ENCODE data around the gene OR4D9.
A peak's percentile ranks its signal among the peaks of the same experiment; 100 is the strongest.
"Not testable (repeated sequence)": the region's sequence is repeated elsewhere in the genome, so short reads cannot be mapped to it uniquely, and the experiment has no call there.

Gene OR4D9

DNA sequence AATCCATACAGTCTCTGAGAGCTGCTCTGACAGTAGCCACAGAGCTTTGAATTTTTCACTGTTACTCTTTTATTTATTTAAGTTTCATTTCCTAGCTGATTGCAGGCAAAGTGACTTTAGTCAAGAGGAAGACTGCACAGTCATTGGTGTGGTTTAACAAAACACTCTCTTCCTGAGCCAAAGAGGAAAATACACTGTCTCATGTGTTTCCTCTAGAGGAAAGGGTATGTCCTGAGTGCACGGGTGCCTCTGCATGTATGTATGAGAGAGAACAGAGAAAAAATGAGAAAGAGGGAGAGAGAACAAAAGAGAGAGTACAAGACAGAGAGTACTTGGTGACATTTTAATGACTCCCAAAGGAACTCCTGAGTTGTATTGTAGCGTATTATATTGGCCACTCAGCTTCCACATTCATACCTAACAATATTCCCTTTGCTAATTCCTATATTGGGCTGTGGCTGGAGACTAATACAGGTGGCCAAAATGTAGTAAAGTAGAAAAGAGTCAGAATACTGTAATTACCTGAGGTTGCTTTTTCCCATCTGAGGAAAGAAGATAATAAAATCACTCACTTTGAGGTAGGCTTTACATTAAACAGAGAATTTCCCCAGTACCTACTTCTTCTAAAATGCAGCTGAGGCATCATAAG is at the start of gene OR4D9:
TSS of gene OR4D9 (plus strand) at position 599 of the 649 bp plus-strand sequence. CDS start 3,374 bp downstream, outside the sequence.
- no peak for DNase-seq

DNA sequence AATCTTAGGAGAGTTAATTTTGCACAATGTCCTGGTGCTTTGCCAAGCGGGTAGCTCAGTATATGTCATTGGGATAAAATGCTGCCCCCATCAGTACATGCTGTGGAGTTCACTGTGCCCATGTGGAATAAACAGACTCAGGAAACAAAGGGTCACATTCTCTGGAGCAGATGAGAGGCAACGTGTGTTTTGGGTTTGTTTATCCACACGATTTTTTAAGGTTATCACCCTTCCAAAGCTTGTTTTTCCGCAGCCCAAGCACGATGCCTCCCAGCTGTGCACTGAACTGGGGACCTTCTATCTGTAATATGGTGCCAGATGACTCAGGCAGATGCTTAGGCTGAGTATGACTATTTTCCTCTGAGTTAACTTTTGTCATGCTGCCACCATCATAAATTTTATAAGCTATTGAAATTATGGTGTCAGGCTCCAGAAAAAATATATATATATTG is 48.1 kb upstream of the OR4D9 start:
- no peak for DNase-seq

DNA sequence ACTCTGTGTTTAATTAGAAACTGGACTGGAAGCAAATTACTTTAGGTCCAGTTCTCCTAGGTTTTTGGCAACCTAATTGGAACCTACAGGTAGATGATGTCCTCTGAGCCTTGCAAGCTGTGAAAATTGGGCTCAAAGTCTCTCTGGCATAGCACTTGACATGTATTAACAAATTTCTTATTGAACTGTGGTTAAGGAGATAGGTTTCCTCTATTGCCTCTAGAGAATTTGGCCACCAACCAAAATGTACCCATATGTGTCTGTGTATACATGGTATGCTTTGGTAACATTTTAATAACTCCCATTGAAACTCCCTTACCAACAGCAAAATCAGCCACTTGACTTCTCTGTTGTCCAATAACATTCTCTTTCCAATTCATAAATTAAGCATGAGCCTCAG is 38.3 kb upstream of the OR4D9 start, which contains the start of gene OR4D10:
TSS of gene OR4D10 (plus strand) at position 301 of the 400 bp plus-strand sequence. CDS start 4,115 bp downstream, outside the sequence.
- no peak for DNase-seq

DNA sequence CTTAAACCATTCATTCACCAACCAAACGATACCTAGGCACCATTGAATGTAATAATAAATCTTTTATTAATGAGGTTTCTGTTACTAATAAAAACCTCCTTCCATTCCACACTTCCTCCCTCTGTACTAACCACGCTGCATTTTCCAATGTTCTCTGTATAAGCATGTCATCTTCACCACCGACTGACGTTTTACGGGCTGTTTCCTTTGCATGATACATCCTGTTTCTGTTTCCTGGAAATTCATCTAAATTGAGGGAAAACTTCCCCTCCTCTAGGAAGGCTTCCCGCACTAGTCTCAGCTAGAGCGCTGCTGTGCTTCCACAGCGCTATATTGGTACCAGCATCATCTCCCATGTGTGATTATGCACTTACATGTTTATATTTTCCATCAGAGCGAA is 36.2 kb upstream of the OR4D9 start:
- DNase-seq: no peak

DNA sequence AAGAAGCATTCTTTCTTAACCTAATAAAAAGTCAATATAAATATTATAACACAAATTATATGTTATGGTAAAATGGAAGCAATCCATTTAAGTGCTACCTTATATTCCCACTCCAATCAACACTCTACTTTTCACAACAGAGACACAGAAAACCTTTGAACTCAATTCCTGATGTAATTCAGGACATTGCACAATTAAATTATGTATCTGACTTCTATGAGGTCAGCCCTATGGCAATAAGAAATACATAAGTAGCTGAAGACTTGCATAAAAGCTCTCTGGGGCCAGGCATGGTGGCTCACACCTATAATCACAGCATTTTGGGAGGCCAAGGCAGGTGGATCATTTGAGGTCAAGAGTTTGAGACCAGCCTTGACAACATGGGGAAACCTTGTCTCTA is 31.4 kb upstream of the OR4D9 start:
- DNase-seq: no peak

DNA sequence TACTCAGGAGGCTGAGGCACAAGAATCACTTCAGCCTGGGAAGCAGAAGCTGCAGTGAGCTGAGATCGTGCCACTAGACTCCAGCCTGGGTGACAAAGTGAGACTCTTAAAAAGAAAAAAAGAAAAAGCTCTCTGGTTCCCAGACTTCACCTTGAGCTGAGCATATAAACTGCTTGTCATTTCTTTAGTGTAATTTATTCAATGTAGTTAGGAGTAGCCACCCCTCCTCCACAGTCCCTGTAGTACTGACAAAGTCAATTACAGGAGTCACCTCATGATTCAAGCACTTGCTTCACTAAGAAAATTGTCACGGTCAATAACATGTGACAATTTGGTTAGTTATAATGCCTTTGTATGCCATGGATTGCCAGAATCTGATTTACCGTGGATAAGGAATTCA is 31.0 kb upstream of the OR4D9 start:
- DNase-seq: no peak

DNA sequence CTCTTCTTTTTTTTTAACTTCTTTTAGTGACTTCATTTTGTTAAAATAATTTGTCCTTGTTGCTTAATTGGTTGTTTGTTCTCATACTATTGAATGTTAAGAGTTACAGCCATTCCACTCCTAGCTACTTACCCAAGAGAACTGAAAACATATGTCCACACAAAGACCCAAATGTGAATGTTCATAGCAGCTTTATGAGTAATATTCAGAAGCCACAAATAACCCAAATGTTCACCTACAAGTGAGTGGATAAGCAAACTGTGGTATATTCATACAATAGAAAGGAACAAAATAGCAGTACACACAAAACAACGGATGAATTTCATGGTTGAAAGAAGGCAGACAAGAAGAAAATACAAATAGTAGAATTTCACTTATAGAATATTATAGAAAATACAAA is 9.4 kb upstream of the OR4D9 start:
- DNase-seq: no peak

DNA sequence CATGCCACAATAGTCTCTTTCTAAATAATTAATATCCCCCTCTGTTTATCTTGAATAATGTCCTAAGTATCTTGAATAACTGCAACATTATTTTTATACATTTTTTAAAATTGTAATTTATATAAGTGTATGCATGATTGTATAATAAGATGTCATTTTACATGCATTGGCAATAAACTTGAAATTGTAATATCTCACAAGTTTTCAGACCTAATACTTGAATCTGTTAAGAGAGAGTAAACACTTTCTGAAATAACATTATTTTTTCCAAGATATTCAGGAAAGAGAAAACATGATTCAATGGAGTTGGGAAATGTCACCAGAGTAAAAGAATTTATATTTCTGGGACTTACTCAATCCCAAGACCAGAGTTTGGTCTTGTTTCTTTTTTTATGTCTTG is 8.1 kb upstream of the OR4D9 start, which contains the start of gene OR4D11:
TSS of gene OR4D11 (plus strand) at position 301 of the 400 bp plus-strand sequence. CDS start at position 301, 0 bp downstream.
- no peak for DNase-seq

DNA sequence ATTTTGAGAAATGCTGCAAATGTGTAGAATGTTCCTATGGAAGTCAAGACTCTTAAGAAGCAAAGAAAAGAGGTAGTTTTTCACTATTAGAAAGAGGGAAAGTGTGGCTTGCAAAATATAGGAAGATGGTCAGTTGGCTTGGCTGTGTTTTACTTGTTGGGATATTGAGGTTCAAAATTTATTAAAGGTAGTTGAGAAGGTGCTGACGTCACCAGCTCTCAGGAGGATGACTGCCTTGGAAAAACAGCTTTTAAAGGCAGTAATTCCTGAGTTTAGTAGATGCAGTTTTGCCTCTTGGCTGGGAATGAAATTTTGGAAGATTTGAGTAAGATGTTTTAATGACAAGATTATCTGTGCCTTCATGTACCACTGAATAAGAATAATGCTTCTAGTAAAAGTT is 336 bp downstream of the OR4D9 start:
- no peak for DNase-seq

DNA sequence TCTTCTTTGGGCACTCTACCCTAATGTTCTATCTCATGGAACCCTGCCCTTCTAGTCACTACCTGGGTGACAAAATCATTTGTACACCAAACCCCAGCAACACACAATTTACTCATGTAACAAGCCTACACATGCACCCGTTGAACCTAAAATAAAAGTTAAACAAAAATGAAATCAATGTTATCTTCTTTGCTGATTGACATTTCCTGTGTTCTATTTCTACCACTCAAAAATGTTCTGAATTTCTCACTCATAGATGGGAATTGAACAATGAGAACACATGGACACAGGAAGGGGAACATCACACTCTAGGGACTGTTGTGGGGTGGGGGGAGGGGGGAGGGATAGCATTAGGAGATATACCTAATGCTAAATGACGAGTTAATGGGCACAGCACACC is 8.8 kb downstream of the OR4D9 start:
- DNase-seq: not testable (repeated sequence)

DNA sequence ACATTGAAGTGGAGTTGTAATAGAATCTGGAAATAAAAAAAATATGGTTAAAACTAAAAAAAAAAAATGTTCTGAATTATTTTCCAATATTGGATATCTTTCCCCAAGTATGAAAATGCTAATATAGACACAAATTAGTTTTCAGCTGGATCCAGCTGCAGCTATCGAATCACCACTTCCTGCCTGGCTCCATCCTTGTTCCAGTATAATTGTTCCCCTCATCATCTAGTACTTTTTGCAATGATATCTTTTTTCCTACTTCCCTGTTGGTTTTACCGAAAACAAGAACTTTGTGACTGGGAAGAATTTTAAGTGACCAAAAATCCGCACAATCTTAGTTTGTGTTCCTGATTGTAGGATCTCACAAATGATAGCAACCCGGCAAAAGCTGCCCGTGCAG is 9.4 kb downstream of the OR4D9 start:
- DNase-seq: no peak

DNA sequence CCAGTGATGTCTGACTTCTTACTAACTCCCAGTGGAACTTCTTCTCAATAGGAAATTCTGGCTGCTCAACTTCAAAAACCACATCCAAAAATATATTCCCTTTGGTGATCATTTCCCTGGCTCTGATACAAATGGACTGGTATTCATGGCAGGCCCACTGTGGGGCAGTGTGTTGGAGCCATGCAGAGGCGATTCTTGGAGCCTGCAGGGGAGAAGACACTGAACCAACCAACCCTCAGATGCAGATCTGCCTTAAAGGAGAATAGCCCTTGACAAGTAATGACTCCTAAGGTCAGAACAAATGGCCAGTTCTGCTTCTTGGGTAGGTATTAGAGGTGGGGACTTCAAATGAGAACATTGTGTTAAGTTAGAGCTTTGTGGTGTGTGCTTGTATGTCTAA is 12.2 kb downstream of the OR4D9 start:
- no peak for DNase-seq

DNA sequence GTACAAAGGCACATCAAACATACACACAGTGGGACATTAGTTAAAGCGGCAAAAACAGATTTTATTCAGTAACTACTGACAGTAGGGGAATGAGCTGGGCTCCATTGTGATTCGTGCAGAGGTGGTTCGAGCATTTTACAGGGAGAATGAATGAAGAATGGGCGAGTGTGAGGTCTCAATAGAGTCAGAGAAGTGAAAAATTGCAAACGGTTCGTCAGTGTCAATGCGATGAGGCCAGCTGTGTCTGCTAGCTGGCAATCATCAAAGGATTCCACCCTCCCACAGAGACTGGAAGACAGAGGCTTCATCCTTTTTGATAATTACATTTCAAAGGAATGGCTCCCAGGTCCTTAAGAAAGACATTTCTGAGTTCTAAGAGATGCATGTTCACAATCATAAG is 17.4 kb downstream of the OR4D9 start:
- no peak for DNase-seq

DNA sequence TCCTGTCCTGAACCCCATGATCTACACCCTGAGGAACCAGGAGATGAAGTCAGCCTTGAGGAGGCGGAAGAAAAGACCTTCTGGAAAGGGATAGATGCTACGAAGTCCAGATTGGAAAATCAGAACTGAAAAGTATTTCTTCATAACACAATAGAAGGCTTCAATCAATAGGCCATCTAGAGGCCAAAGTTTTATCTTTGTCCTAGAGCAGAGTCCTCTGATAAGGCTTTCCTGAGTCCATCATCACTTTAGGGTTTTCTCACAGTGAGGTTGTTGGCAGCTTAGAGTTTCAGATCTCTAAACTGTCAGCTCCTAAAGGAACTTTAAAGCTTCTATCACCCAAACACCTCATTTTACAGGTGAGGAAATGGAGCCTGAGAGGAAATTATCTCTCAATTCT is 21.3 kb downstream of the OR4D9 start:
- DNase-seq: no peak

DNA sequence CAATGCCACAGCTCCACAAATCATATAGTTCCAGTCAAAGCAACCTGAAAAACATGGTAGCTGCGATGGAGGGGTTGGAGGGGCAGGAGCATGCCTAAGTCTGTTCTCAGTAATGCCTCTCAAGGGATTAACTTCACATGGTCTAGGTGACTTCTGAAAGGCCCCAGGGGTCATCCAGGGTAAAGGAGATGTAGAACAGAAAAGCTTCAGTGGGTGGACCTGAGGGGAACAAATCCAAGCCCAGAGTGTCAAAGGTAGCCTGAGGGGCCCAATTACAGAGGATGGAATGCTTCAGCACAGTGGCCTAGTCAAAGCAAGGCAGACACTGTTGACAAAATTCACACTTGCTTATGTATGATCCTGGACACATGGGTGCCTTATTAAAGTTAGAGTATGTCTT is 23.3 kb downstream of the OR4D9 start:
- no peak for DNase-seq

DNA sequence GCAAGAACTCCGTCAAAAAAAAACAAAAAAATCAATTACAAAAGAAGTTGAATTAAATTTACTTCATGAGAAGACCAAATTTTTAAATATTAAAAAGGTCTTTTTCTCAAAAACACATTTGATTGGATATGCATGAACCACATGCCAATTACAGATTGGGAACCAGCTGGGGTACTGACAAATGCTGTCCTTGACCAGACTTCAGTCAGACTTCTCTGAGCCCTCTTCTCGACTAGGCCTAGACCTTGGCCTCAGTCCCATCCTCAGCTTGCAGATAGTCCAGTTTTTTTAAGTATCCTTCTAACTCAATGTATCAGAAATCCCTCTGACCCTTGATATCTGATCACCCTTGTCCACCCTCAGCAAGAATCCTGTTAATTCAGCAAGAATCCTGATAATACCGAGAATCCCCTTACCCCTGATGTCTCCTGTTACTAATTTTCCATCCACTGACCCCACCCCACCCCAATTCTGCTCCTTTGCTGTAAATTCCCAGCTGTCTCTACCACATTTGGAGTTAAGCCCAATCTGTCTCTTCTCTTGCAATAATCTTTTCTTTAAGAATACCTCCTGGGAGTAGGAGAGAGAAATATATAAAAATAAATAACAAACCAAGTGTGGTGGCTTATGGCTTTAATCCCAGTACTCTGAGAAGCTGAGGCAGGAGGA is 30.9 kb downstream of the OR4D9 start:
- no peak for DNase-seq

DNA sequence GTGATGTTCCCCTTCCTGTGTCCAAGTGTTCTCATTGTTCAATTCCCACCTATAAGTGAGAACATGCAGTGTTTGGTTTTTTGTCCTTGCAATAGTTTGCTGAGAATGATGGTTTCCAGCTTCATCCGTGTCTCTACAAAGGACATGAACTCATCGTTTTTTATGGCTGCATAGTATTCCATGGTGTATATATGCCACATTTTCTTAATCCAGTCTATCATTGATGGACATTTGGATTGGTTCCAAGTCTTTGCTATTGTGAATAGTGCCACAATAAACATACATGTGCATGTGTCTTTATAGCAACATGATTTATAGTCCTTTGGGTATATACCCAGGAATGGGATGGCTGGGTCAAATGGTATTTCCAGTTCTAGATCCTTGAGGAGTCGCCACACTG is 32.4 kb downstream of the OR4D9 start:
- DNase-seq: not testable (repeated sequence)

DNA sequence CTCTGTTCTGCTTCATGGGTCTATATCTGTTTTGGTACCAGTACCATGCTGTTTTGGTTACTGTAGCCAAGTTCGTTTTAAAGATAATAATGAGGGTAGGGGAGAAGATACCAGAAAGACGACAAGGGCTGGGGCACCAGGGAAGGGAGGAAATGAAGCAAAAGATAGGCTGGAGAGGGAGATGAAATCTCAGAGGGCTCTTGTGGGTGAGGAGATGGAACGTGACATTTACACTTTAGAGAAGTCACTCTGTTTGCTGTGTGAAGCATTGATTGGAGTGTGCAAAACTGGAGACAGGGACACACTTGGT is 33.5 kb downstream of the OR4D9 start:
- DNase-seq: no peak

DNA sequence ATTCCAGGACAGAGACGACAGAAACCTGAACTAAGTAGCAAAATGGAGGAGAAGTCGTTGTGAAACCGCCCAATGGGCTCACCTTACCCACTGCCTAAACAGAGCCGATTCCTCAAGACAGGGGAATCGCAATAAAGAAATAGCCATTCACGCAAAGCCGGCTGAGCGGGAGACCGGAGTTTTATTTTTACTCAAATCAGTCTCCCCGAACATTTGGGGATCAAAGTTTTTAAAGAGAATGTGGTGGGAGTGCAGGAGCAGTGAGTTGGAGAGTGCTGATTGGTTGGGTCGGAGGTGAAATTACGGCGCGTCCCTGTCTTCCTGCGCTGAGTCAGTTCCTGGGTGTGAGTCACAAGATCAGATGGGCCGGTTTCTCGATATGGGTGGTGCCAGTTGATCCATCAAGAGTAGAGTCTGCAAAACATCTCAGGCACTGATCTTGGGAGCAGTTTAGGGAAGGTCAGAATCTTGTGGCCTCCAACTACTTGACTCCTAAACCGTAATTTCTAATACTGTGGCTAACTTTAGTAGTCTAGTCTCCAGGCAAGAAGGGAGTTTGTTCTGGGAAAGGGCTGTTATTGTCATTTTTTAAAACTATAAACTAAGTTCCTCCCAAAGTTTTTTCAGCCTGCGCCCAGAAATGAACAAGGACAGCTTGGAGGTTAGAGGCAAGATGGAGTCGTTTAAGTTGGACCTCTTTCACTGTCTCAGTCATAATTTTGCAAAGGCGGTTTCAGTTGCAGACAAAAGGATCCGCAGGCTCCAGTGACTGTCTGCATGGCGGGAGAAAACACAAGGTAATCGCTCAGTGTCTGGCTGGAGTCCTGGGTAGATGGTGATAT is 34.1 kb downstream of the OR4D9 start:
- DNase-seq: no peak

DNA sequence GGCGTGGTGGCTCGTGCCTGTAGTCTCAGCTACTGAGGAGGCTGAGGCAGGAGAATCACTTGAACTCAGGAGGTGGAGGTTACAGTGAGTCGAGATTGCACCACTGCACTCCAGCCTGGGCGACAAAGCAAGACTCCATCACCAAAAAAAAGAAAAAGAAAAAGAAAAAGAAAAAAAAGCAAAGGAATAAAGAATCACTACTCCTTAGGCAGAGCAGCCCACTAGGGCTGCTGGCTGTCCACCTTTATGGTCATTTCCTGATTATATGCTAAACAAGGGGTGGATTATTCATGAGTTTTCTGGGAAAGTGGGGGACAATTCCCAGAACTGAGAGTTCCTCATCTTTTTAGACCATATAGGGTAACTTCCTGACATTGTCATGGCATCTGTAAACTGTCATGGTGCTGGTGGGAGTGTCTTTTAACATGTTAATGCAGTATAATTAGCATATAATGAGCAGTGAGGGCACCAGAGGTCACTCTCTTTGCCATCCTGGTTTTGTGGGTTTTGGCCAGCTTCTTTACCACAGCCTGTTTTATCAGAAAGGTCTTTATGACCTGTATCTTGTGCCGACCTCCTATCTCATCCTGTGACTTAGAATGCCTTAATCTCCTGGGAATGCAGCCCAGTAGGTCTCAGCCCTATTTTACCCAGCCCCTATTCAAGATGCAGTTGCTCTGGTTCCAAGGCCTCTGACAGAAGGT is 36.4 kb downstream of the OR4D9 start:
- not testable (repeated sequence) for DNase-seq

DNA sequence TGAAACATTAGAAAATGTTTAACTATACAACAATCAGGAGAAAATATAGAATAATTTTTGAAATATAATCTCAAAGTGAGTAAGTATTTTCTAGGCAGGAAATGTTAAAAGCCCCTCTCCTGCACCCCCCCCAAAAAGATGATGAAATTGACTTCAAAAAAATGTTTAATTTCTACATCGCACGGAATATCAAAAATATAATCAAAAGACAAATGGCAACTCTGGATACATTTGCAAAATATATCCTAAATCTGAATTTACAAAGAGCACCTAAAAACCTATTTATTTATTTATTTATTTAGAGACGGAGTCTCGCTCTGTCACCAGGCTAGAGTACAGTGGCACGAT is 36.9 kb downstream of the OR4D9 start:
- no peak for DNase-seq

DNA sequence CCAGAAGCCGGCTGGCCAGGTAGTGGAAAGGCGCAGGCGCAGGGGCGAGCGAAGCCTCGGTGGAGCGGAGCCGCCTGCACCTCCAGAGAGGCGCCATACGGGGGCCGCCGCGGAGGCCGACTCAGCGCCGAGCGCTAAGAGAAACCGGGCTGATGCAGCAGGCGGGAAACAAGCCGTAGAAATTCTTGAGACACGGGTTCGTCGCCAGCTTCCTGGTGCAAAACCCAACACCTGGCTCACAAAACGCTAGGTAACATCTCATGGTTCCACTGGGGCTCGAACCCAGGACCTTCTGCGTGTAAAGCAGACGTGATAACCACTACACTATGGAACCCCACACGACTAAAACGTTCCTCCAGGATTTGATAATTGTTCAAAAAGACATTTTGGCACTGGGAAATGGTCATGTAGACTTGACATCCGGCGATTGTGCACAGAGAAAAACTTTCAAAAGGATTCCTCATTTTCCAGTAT is 39.1 kb downstream of the OR4D9 start:
- peak in 56 of 58 donors; percentile 25 to 87 (median 68) for DNase-seq
